ENCODE data around the gene FAM3D. TPM values are rescaled to one million over a fixed set of nuclear protein-coding genes. Genes with fewer than 3 reads are reported as not detected.

The FAM3D gene
- total RNA-seq, 6 experiments from 2014 or later, result not detected

- Histone ChIP-seq H3K4me3 (no peak overlapping the region), H3K4me1 (peaks cover 0 to 32% (median 14%) of the 10 kb centered on the region in 4 donors), H3K27ac (no peak overlapping the region), H3K9me3 (no peaks in the 10 kb centered on the region), H3K36me3 (no peaks in the 10 kb centered on the region), H3K27me3 (no peaks in the 10 kb centered on the region)
- WGBS (ENCODE audit: insufficient coverage, low coverage, low lambda C conversion rate, missing lambda C conversion rate), result 40% methylated on average over 2 of the region's 5 CpGs
- ATAC-seq, result no peak
- peak in 1 of 3 donors; percentile 39 for DNase-seq
- TF ChIP-seq CTCF (IDR thresholded peaks at IDR 0.05) (no peak), POLR2A (IDR thresholded peaks at IDR 0.05) (no peak)
- intact Hi-C loops (cut with DNase I), result loop anchor here (5.0 kb wide), 1 partner anchor 63 kb away; no protein-coding TSS in a partner anchor
These were observed 35.9 kb downstream of the FAM3D start for GRCh38 chr3:58630710-58631092.

GRCh38 chr3:58630076-58630709 lies 36.4 kb downstream of the FAM3D start:
- no peak overlapping the region for H3K27ac ChIP-seq
- no peaks in the 10 kb centered on the region for H3K27me3 ChIP-seq
- H3K4me1 ChIP-seq, result peaks cover 0 to 32% (median 14%) of the 10 kb centered on the region in 4 donors
- ATAC-seq (peak; percentile 62 to 75 (median 70)), DNase-seq (peak in 2 of 3 donors; percentile 51 to 76)
- TF ChIP-seq POLR2A (IDR thresholded peaks at IDR 0.05) (no peak), CTCF (IDR thresholded peaks at IDR 0.05) (peak; percentile 87 to 96 (median 92))
- no peak overlapping the region for H3K4me3 ChIP-seq
- intact Hi-C loops (cut with DNase I), result loop anchor here (5.0 kb wide), 1 partner anchor 63 kb away; no protein-coding TSS in a partner anchor
- no peaks in the 10 kb centered on the region for H3K36me3 ChIP-seq
- WGBS (ENCODE audit: insufficient coverage, low coverage, low lambda C conversion rate, missing lambda C conversion rate), result 0% methylated on average over 7 of the region's 9 CpGs
- H3K9me3 ChIP-seq, result no peaks in the 10 kb centered on the region

GRCh38 chr3:58629629-58630028 lies 36.9 kb downstream of the FAM3D start:
- ATAC-seq (no peak), DNase-seq (no peak)
- H3K27me3 ChIP-seq, result no peaks in the 10 kb centered on the region
- TF ChIP-seq POLR2A (IDR thresholded peaks at IDR 0.05) (no peak), CTCF (IDR thresholded peaks at IDR 0.05) (no peak)
- WGBS (ENCODE audit: insufficient coverage, low coverage, low lambda C conversion rate, missing lambda C conversion rate), result 59% methylated on average over 2 of the region's 2 CpGs
- intact Hi-C loops (cut with DNase I), result loop anchor here (5.0 kb wide), 1 partner anchor 62 kb away; no protein-coding TSS in a partner anchor
- no peak overlapping the region for H3K4me3 ChIP-seq
- H3K4me1 ChIP-seq, result peaks cover 0 to 32% (median 14%) of the 10 kb centered on the region in 4 donors
- H3K27ac ChIP-seq, result peak overlapping the region in 2 of 3 donors; percentile 37 to 50
- H3K36me3 ChIP-seq, result no peaks in the 10 kb centered on the region
- no peaks in the 10 kb centered on the region for H3K9me3 ChIP-seq

- 31% methylated on average over 13 of the region's 13 CpGs for WGBS (ENCODE audit: insufficient coverage, low coverage, low lambda C conversion rate, missing lambda C conversion rate)
- H3K27me3 ChIP-seq, result no peaks in the 10 kb centered on the region
- peaks cover 0 to 32% (median 14%) of the 10 kb centered on the region in 4 donors for H3K4me1 ChIP-seq
- H3K9me3 ChIP-seq, result no peaks in the 10 kb centered on the region
- peak; percentile 24 to 67 (median 56) for ATAC-seq
- H3K36me3 ChIP-seq, result no peaks in the 10 kb centered on the region
- intact Hi-C loops (cut with DNase I), result no loop called here
- H3K27ac ChIP-seq, result peak overlapping the region; percentile 37 to 50 (median 45)
- no peak for DNase-seq
- no peak overlapping the region for H3K4me3 ChIP-seq
- TF ChIP-seq POLR2A (IDR thresholded peaks at IDR 0.05) (no peak), CTCF (IDR thresholded peaks at IDR 0.05) (no peak)
These were observed 37.6 kb downstream of the FAM3D start for GRCh38 chr3:58628823-58629562.
